Mesothelial cell of epicardium (in vitro differentiated cells): Measurements from ENCODE around the gene MBP. TPM values are rescaled to one million over a fixed set of nuclear protein-coding genes. Genes with fewer than 3 reads are reported as not detected.

Source experiments
- DNase-seq, 2 experiments: peaks; one replicate each; pipeline ENCODE4 v3.0.0; 2021; ENCODE audit warnings: low spot score in 2 of 2; ENCODE audit not compliant: unreplicated experiment in 2 of 2
- H3K27ac Mint-ChIP-seq: 2 replicates; pipeline ENCODE4 v1.8.0; 2021; ENCODE audit warnings: mixed read lengths
- H3K27me3 Mint-ChIP-seq: 2 replicates; pipeline ENCODE4 v1.8.0; 2021; ENCODE audit warnings: low read depth, mixed read lengths
- H3K36me3 Mint-ChIP-seq: 2 replicates; pipeline ENCODE4 v1.8.0; 2021; ENCODE audit warnings: mixed read lengths
- H3K4me1 Mint-ChIP-seq: 2 replicates; pipeline ENCODE4 v1.8.0; 2021; ENCODE audit warnings: mixed read lengths
- H3K4me3 Mint-ChIP-seq: 2 replicates; pipeline ENCODE4 v1.8.0; 2021; ENCODE audit warnings: mild to moderate bottlenecking, moderate library complexity, mixed read lengths
- H3K9me3 Mint-ChIP-seq: 2 replicates; pipeline ENCODE4 v1.8.0; 2021; ENCODE audit warnings: mixed read lengths
- total RNA-seq: library from RNA; stranded (reverse); gene quantifications from 3 replicates; pipeline ENCODE4 v1.2.1, GENCODE V29; 2021
- TF ChIP-seq, protein P1 (sequence below): fragments of 200-600 bp; sonication (generic); IDR thresholded peaks from one replicate; pipeline ENCODE4 v1.5.0; 2021; ENCODE audit warnings: antibody characterized with exemption; ENCODE audit not compliant: unreplicated experiment

Gene MBP
- total RNA-seq, 1 donor from 2014 or later = 20.8 TPM

DNA sequence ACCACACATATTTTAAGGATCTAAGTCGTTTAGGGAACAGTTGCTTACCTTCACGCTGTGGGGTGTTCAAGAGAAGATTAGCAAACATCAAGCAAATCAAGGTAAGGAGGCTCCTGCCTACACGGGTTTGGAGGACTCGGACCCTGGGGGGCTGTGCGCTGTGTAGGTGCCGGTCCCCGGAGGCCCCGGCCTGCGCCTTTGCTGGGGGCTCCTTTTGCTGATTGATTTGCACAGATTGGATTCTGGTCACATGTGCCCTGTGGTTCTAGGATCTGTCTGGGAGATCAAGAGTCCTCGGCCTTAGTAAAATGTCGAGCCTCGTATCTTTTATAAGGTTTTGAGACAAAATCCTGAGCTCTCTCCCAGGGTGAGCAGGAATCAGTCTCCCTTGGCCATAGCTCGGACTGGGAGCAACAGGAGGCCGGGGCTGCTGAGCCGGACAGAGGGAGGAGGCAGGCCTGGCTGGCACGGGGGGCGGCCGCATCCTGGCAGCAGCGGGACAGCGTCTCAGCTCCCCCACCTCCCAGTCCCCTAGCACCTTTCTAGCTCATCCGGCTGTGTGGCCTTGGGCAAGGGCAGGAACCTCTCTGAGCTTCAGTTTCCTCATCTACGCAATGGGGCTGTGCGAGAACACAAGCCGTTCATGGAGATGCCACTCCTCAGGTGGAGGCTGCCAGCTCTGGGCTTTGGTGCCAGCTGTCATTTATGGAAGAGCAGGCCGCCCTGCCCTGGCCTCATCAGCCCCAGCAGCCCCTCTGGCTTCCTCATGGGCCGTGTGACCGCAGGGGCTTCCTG is 147.2 kb downstream of the MBP start:
- H3K27ac Mint-ChIP-seq = no peak overlapping the region
- peaks cover 10% of the 10 kb centered on the region for H3K4me1 Mint-ChIP-seq
- H3K27me3 Mint-ChIP-seq = peaks cover 2% of the 10 kb centered on the region
- no peaks in the 10 kb centered on the region for H3K36me3 Mint-ChIP-seq
- TF ChIP-seq, protein P1, sequence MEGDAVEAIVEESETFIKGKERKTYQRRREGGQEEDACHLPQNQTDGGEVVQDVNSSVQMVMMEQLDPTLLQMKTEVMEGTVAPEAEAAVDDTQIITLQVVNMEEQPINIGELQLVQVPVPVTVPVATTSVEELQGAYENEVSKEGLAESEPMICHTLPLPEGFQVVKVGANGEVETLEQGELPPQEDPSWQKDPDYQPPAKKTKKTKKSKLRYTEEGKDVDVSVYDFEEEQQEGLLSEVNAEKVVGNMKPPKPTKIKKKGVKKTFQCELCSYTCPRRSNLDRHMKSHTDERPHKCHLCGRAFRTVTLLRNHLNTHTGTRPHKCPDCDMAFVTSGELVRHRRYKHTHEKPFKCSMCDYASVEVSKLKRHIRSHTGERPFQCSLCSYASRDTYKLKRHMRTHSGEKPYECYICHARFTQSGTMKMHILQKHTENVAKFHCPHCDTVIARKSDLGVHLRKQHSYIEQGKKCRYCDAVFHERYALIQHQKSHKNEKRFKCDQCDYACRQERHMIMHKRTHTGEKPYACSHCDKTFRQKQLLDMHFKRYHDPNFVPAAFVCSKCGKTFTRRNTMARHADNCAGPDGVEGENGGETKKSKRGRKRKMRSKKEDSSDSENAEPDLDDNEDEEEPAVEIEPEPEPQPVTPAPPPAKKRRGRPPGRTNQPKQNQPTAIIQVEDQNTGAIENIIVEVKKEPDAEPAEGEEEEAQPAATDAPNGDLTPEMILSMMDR = no peak
- DNase-seq = no peak
- H3K9me3 Mint-ChIP-seq = no peaks in the 10 kb centered on the region
- H3K4me3 Mint-ChIP-seq = no peak overlapping the region

DNA sequence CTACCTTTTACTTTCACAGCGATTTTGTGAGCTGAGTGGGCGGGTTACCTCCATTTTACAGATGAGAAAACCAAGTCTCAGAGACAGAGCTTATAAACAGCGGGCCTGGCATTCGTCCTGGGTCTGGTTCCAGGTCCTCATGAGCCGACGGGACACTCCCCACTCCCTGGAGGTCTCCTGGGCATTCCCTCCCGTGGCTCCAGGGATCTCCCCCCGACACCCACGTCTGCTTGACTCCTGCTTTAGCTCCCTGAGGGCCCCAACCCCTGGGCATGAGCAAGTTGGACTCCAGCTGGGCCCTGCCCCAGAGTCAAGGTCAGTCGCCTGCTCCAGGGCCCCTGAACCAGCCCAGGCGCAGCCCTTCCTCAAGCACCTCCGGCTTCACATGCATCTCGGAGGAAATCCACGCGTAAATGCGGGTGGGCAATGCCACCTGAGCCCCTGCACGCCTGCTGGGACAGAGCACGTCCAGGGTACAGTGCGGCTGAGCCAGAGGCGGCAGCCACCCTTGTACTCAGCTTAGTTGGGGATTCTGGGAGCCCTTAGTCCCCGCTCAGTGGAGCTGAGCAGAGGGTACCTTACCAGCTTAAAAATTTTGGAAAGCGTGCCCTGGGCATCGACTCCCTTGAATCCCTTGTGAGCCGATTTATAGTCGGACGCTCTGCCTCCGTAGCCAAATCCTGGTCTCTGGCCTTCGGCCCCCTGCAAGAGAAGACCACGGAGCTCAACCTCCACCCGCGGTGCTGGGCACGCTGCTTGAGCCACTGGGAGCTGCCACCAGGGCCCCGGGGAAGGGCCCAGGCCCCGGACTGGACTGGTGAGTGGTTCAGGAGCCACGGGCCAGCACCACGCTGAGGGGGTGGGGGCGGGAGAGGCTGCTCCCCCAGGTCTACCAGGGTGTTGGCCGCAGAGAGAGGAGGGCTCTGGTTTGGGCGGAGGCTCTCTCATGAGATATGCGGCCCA is 148.1 kb downstream of the MBP start:
- no peak for DNase-seq
- H3K9me3 Mint-ChIP-seq = no peaks in the 10 kb centered on the region
- H3K36me3 Mint-ChIP-seq = peaks cover 4% of the 10 kb centered on the region
- H3K27ac Mint-ChIP-seq = no peak overlapping the region
- TF ChIP-seq, protein P1 = no peak
- peaks cover 6% of the 10 kb centered on the region for H3K4me1 Mint-ChIP-seq
- no peak overlapping the region for H3K4me3 Mint-ChIP-seq
- peaks cover 2% of the 10 kb centered on the region for H3K27me3 Mint-ChIP-seq

DNA sequence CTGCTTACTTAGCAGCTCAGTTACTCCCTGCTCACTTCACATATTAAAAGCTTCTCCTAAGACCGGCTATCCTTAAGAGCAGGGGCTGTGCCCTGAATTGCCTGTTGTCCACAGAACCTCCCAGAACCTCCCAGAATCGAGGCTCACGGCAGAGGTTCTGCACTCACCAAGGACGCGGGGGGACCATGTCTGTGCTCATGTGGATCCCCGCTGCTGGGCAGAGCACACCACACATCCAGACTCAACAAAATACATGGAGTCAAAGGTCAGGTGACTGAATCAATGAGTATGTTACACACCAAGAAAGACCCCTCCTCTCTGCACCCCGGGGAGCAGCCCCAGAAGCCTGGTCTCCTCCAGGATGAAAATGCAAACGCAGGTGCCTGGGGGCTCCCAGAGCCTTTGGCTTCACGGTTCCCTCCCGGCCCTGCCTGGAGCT is 149.0 kb downstream of the MBP start:
- H3K4me3 Mint-ChIP-seq = no peak overlapping the region
- no peak for DNase-seq
- H3K27me3 Mint-ChIP-seq = peaks cover 2% of the 10 kb centered on the region
- TF ChIP-seq, protein P1 = no peak
- no peaks in the 10 kb centered on the region for H3K9me3 Mint-ChIP-seq
- H3K36me3 Mint-ChIP-seq = peaks cover 4% of the 10 kb centered on the region
- no peak overlapping the region for H3K27ac Mint-ChIP-seq
- H3K4me1 Mint-ChIP-seq = peaks cover 6% of the 10 kb centered on the region

- Mint-ChIP-seq H3K36me3 (peaks cover 4% of the 10 kb centered on the region), H3K4me1 (peaks cover 6% of the 10 kb centered on the region), H3K4me3 (peak overlapping the region; percentile 47), H3K9me3 (no peaks in the 10 kb centered on the region), H3K27ac (no peak overlapping the region), H3K27me3 (peaks cover 2% of the 10 kb centered on the region)
- peak; percentile 70 to 93 for DNase-seq
- TF ChIP-seq, protein P1 = peak; percentile 96
These were observed 149.6 kb downstream of the MBP start for GRCh38 chr18:76982841-76983583.

GRCh38 chr18:76982038-76982437 is 150.5 kb downstream of the MBP start:
- H3K9me3 Mint-ChIP-seq = no peaks in the 10 kb centered on the region
- H3K4me3 Mint-ChIP-seq = no peak overlapping the region
- H3K27ac Mint-ChIP-seq = no peak overlapping the region
- peaks cover 2% of the 10 kb centered on the region for H3K27me3 Mint-ChIP-seq
- TF ChIP-seq, protein P1 = no peak
- H3K36me3 Mint-ChIP-seq = peaks cover 4% of the 10 kb centered on the region
- DNase-seq = no peak
- H3K4me1 Mint-ChIP-seq = peaks cover 8% of the 10 kb centered on the region
